Muscle of leg (tissue), 11 donors: Measurements from ENCODE around the gene ITSN1. TPM values are rescaled to one million over a fixed set of nuclear protein-coding genes. Genes with fewer than 3 reads are reported as not detected.
"Not testable (repeated sequence)": the region's sequence is repeated elsewhere in the genome, so short reads cannot be mapped to it uniquely, and the experiment has no call there.

Experiments
- DNase-seq: peaks from one replicate; pipeline ENCODE4 v3.0.0; 2013
- H3K27ac ChIP-seq: one replicate; pipeline ENCODE4 v1.5.1; 2013; ENCODE audit warnings: mild to moderate bottlenecking, low read length, control low read depth
- H3K27me3 ChIP-seq: one replicate; pipeline ENCODE4 v1.6.1; 2013; ENCODE audit warnings: low read length; ENCODE audit not compliant: control insufficient read depth, insufficient read depth
- H3K36me3 ChIP-seq: one replicate; pipeline ENCODE4 v1.6.1; 2013; ENCODE audit warnings: low read length; ENCODE audit not compliant: control insufficient read depth, insufficient read depth
- H3K4me1 ChIP-seq: one replicate; pipeline ENCODE4 v1.6.1; 2013; ENCODE audit warnings: low read length; ENCODE audit not compliant: control insufficient read depth, insufficient read depth
- H3K4me3 ChIP-seq: one replicate; pipeline ENCODE4 v1.5.1; 2013; ENCODE audit warnings: low read length, control low read depth
- H3K9me3 ChIP-seq: replicated peaks from 2 replicates; pipeline ENCODE4 v1.6.1; 2013; ENCODE audit warnings: low read depth, low read length; ENCODE audit not compliant: control insufficient read depth
- WGBS: methylation state at CpG from one replicate; pipeline ENCODE4 v1.1.5; 2013; ENCODE audit warnings: missing lambda C conversion rate; ENCODE audit not compliant: insufficient coverage; 5-methylcytosine and 5-hydroxymethylcytosine counted together
- polyA plus RNA-seq, 8 donors: library from polyadenylated mRNA; unstranded; fragments of 120-200 nt; gene quantifications; one replicate each; pipeline versions ENCODE4 v1.2.1 to v1.2.3, GENCODE V29; 2013; ENCODE audit warnings: inconsistent platforms in 1 of 8, low replicate concordance in 1 of 8; ENCODE audit not compliant: insufficient read length in 8 of 8, insufficient read depth in 1 of 8
- total RNA-seq: library from RNA; stranded (reverse); fragments of 120-200 nt; gene quantifications from one replicate; pipeline ENCODE4 v1.2.4, GENCODE V29; 2013

The ITSN1 gene
- total and polyA plus RNA-seq, 9 donors: 26.1 to 42.6 (median 32.1) TPM

- DNase-seq: no peak
- H3K36me3 ChIP-seq: peaks cover 5% of the 10 kb centered on the region
- no peak overlapping the region for H3K27ac ChIP-seq
- no peaks in the 10 kb centered on the region for H3K4me1 ChIP-seq
- H3K9me3 ChIP-seq: peaks cover 7% of the 10 kb centered on the region
- 57% methylated on average over 1 of the region's 3 CpGs for WGBS
- H3K27me3 ChIP-seq: no peaks in the 10 kb centered on the region
- no peak overlapping the region for H3K4me3 ChIP-seq
Measured at GRCh38 chr21:33712022-33712803, 69.9 kb downstream of the ITSN1 start.

GRCh38 chr21:33721081-33721480 lies 78.8 kb downstream of the ITSN1 start:
- WGBS: no CpG with 5 or more reads among the region's 2 CpGs
- no peak overlapping the region for H3K4me3 ChIP-seq
- no peak overlapping the region for H3K27ac ChIP-seq
- DNase-seq: no peak
- no peaks in the 10 kb centered on the region for H3K27me3 ChIP-seq
- peaks cover 15% of the 10 kb centered on the region for H3K36me3 ChIP-seq
- no peaks in the 10 kb centered on the region for H3K4me1 ChIP-seq
- H3K9me3 ChIP-seq: no peaks in the 10 kb centered on the region

DNA sequence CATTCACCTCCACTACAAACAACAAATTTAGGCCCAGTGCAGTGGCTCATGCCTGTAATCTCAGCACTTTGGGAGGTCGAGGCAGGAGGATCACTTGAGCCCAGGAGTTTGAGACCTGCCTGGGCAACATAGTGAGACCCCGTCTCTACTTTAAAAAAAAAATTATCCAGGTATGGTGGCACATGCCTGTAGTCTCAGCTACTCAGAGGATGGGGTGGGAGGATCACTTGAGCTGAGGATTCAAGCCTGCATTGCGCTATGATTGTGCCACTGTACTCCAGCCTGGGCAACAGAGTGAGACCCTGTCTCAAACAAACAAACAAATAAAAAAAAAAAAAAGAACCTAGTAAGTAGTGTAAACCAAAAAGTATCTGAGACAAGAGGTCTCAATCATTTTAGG lies 86.8 kb downstream of the ITSN1 start:
- H3K4me1 ChIP-seq, H3K27ac ChIP-seq, H3K4me3 ChIP-seq, H3K36me3 ChIP-seq, DNase-seq, H3K27me3 ChIP-seq, H3K9me3 ChIP-seq: not testable (repeated sequence)
- no CpG with 5 or more reads among the region's 3 CpGs for WGBS

GRCh38 chr21:33729641-33730040 lies 87.3 kb downstream of the ITSN1 start:
- Histone ChIP-seq H3K4me1 (no peaks in the 10 kb centered on the region), H3K27ac (no peak overlapping the region), H3K36me3 (peaks cover 3% of the 10 kb centered on the region), H3K9me3 (no peaks in the 10 kb centered on the region), H3K27me3 (no peaks in the 10 kb centered on the region), H3K4me3 (no peak overlapping the region)
- WGBS: no CpG with 5 or more reads among the region's 2 CpGs
- DNase-seq: no peak

DNA sequence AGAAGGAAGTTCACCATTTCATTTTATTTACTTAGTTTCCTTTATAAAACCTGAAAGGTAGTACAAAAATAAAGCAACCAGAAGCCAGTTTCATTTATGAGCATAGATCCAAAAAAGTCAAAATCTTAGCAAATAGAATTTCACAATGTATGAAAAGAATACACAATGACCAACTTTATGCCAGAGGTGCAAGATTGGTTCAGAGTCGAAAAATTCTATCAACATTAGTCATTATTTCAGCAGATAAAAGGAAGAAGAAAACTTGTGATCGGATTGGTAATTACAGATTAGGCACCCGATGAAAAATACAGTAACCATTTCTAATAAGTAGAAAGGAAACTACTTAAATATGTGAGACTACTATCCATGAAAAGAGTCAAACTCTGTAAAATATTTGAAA lies 89.1 kb downstream of the ITSN1 start:
- Histone ChIP-seq H3K4me3 (no peak overlapping the region), H3K27me3 (no peaks in the 10 kb centered on the region), H3K36me3 (no peaks in the 10 kb centered on the region), H3K9me3 (no peaks in the 10 kb centered on the region), H3K4me1 (no peaks in the 10 kb centered on the region), H3K27ac (no peak overlapping the region)
- WGBS: no CpG with 5 or more reads among the region's 3 CpGs
- no peak for DNase-seq

DNA sequence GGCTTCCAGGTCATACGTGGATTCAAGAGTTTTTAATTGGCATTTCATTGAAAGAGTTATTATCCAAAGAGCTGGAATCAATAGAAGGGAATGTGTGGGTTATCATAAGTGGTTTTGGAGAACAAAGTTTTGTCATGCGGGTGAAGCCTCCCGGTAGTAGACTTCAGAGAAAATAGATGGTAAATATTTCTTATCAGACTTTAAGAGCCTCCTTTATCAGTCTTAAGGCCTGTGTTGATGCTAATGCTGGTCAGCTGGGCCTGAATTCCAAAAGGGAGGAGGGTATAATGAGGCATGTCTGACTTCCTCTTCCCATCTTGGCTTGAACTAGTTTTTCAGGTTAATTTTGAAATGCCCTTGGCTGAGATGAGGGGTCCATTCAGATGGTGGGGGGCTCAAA lies 89.7 kb downstream of the ITSN1 start:
- 71% methylated on average over 1 of the region's 3 CpGs for WGBS
- no peaks in the 10 kb centered on the region for H3K27me3 ChIP-seq
- no peak overlapping the region for H3K4me3 ChIP-seq

DNA sequence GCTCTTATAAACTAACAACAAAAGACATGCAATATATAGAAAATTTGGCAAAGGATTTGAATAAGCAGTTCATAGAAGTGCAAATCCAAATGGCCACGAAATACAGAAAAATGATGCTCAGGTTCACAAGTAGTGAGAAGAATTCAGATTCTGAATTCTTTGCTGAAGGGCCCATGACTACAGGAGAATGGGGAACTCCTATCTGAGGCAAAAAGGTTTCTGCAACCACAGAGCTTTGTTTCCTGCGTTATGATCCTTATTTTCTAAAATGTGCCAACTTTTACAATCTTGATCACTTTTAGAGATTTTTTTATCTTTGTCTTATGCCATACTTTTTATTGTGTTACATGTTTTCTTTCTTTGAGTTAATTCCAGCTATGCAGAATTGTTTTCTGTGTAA lies 91.3 kb downstream of the ITSN1 start:
- WGBS: 73% methylated on average over 1 of the region's 2 CpGs
- DNase-seq: no peak

More for the DNA sequence above, 89.7 kb downstream of the ITSN1 start:
- Histone ChIP-seq H3K36me3 (no peaks in the 10 kb centered on the region), H3K9me3 (no peaks in the 10 kb centered on the region), H3K4me1 (no peaks in the 10 kb centered on the region), H3K27ac (no peak overlapping the region)
- DNase-seq: no peak

GRCh38 chr21:33734291-33734690 lies 92.0 kb downstream of the ITSN1 start:
- WGBS: no CpG with 5 or more reads among the region's 3 CpGs
- H3K4me3 ChIP-seq: no peak overlapping the region
- H3K4me1 ChIP-seq: no peaks in the 10 kb centered on the region
- no peaks in the 10 kb centered on the region for H3K36me3 ChIP-seq
- no peaks in the 10 kb centered on the region for H3K27me3 ChIP-seq
- no peak overlapping the region for H3K27ac ChIP-seq
- no peak for DNase-seq
- H3K9me3 ChIP-seq: no peaks in the 10 kb centered on the region

More for the DNA sequence above, 91.3 kb downstream of the ITSN1 start:
- H3K27me3 ChIP-seq: no peaks in the 10 kb centered on the region
- no peaks in the 10 kb centered on the region for H3K36me3 ChIP-seq
- no peak overlapping the region for H3K27ac ChIP-seq
- H3K4me3 ChIP-seq: no peak overlapping the region
- no peaks in the 10 kb centered on the region for H3K4me1 ChIP-seq
- no peaks in the 10 kb centered on the region for H3K9me3 ChIP-seq

DNA sequence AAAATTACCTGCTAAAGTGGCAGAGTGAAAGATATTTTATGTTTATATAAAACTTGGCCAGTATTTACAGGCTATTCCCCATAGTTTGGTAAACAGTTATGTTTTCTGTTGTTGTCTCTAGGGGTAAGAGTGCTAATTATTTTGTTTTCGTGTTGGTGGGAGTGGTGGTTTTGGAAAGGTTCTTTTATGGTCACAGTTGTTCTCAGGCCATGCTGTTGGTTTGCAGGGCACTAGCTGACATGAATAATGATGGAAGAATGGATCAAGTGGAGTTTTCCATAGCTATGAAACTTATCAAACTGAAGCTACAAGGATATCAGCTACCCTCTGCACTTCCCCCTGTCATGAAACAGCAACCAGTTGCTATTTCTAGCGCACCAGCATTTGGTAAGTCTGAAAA lies 92.5 kb downstream of the ITSN1 start:
- no peaks in the 10 kb centered on the region for H3K27me3 ChIP-seq
- H3K4me1 ChIP-seq: no peaks in the 10 kb centered on the region
- no peak for DNase-seq
- WGBS: no CpG with 5 or more reads among the region's 2 CpGs
- no peak overlapping the region for H3K27ac ChIP-seq
- H3K9me3 ChIP-seq: no peaks in the 10 kb centered on the region
- H3K36me3 ChIP-seq: no peaks in the 10 kb centered on the region
- no peak overlapping the region for H3K4me3 ChIP-seq

DNA sequence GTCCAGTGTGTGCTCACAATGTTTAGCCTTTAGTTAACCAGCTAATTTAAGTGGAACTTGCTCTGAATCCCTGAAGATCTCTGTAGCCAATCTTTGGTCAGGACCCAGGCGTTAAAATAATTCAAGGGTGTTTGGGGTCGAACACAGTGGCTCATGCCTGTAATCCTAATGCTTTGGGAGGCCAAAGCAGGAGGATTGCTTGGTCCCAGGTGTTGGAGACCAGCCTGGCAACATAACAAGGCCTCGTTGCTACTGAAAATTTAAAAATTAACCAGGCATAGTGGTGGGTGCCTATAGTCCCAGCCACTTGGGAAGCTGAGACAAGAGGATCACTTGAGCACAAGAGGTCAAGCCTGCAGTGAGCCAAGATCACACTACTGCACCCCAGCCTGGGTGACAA lies 94.3 kb downstream of the ITSN1 start:
- no peaks in the 10 kb centered on the region for H3K27me3 ChIP-seq
- H3K36me3 ChIP-seq: no peaks in the 10 kb centered on the region

DNA sequence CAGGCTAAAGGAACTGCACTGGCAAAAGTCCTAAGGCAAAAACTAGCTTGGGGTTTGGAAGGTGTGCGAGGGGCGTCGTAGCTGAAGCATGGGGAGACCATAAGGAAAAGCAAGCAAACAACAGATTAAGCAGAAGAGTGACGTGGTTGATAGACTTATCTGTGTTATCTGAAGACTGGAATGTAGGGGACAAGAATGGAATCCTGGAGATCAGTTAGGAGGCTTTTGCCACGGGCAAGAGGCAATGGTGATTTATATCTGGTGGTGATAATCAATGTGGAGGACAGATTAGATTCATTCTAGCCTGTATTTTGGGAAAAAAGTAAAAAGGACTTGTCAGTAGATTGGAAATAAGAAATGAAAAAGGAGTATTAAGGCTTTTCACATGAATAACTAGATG lies 97.4 kb downstream of the ITSN1 start:
- no peaks in the 10 kb centered on the region for H3K9me3 ChIP-seq
- H3K4me1 ChIP-seq: no peaks in the 10 kb centered on the region
- no peaks in the 10 kb centered on the region for H3K27me3 ChIP-seq
- H3K27ac ChIP-seq: no peak overlapping the region
- no peak for DNase-seq
- no peak overlapping the region for H3K4me3 ChIP-seq
- no peaks in the 10 kb centered on the region for H3K36me3 ChIP-seq
- 84% methylated on average over 5 of the region's 5 CpGs for WGBS

More for the DNA sequence above, 94.3 kb downstream of the ITSN1 start:
- Histone ChIP-seq H3K9me3 (no peaks in the 10 kb centered on the region), H3K4me1 (no peaks in the 10 kb centered on the region), H3K27ac (no peak overlapping the region), H3K4me3 (no peak overlapping the region)
- DNase-seq: no peak
- WGBS: 100% methylated on average over 2 of the region's 3 CpGs
